Stimulated activated CD8-positive, alpha-beta memory T cell treated with anti-CD3 and anti-CD28 coated beads, Interleukin-12 subunit alpha, Interleukin-12 subunit beta, amount 100 ng/mL, for 1 hour (primary cell): ENCODE results near the gene CA10.

Experiments
- DNase-seq: peaks from one replicate; pipeline ENCODE4 v3.0.0-alpha.2; 2020; ENCODE audit warnings: low read depth

Gene CA10

GRCh38 chr17:51869387-51869786, 289.1 kb downstream of the CA10 start:
- no peak for DNase-seq

GRCh38 chr17:51860954-51861561, 297.5 kb downstream of the CA10 start:
- no peak for DNase-seq

DNA sequence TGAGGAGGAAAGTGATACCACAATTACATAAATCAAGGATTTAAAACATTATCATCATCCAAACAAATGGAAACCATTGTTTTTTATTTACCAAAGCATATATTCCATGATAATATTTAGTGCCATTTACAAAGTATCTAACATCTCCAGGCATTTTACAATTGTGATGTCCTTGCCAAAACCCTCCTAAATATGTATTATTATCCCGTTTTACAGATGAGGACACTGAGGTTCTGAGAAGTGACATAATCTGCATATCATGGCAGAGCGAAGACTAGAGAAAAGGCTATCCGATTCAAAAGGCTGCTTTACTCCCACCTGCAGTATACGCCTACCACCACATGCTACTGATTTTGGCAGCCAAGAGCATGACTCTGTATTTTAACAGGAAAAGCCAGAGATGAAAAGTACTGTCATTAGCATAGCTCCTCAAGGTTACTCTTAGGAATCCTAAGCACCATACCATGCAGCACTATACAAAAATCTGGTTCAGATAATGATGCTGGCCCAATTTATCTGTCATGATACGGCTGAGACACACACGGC, 301.4 kb downstream of the CA10 start:
- no peak for DNase-seq

- no peak for DNase-seq
Measured at GRCh38 chr17:51855806-51856205, 302.7 kb downstream of the CA10 start.

DNA sequence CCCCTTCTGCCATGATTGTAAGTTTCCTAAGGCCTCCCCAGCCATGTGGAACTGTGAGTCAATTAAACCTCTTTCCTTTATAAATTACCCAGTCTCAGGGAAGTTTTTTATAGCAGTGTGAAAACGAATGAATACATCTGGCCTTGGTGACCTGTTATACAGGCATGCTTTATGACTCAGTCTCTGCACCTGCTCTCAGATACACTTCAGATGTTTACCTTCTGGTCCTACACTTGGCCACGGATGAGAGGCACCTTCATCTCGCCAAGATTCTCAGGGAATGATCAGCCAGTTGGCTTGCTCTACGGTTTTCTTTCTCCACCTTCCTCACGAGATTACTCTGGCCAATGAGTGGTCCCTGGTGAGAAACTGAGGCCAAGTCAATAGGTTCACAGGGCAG, 304.7 kb downstream of the CA10 start:
- DNase-seq: no peak

GRCh38 chr17:51852603-51853002, 305.9 kb downstream of the CA10 start:
- DNase-seq: no peak

DNA sequence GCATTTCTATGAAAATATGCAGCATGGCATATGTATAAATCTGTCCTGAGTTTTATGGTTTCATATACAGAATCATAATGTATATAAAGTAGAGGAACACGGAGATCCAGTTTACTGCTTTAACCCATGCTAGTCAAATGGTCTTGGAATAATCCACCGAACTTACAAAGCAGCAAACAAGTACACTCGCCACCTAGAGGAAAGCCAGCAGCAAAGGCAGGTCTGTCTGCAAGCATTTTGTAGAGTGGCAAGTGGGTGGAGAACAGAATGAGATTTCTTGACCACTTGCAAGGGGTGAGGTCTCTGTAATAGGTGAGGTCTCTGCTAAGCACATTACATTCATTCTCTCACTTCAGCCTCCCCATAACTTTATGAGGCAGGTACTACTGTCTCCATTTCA, 308.3 kb downstream of the CA10 start:
- DNase-seq: no peak

DNA sequence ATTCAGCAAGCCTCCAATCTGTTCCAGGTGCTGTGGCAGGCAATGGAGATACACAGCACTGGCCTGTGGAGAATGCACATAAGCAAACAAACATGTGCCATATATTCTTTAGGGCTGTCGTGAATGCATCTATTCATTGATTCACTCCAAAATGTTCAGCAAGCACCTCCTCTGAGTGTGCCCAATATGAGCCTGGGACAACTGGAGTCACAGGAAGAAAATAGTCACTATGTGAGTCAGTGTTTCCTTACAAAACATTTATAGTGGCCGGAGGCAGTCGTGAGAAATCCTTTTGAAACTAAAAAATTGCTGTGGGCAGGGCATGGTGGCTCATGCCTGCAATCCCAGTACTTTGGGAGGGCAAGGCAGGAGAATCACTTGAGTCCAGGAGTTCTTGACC, 310.1 kb downstream of the CA10 start:
- DNase-seq: no peak

DNA sequence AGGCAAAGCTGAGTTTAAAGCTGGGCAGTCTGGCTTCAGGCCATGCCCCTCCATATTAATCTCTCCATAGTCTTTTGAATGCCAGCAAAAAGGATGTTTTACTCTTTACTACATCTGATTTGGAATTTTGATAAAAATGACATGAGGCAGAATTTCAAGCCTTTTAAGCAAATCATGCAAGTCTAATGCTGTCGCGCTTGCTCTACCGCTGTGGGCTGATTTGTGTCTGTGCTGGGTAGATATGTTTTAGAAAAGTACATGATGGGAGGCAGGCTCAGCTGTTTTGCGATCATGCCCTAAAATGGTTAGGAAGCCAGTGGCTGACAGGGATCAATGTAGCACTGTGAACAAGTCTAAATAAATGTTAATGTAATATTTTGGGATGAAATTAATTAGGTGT, 311.9 kb downstream of the CA10 start:
- DNase-seq: no peak

- DNase-seq: no peak
Measured at GRCh38 chr17:51845776-51846175, 312.7 kb downstream of the CA10 start.

DNA sequence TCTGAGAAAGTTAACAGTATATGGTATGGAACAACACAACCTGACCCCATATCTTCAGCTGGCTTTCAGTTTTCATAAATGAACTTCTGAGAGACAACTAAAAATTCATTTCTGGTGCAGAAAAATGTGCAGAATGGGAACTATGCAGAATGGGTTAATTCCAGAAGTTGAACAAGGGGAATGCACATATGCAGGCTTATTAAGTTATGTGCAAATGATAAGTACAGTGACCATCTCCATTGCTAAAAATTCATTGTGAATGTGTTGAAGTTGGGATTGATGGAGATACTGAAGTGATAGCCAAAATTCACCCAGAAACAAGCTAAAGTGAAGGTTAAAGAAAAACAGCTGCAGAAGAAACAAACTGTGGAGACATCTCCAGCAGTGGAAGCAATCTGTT, 315.8 kb downstream of the CA10 start:
- DNase-seq: no peak

- DNase-seq: no peak
Measured at GRCh38 chr17:51841669-51842068, 316.8 kb downstream of the CA10 start.

GRCh38 chr17:51840688-51841087, 317.8 kb downstream of the CA10 start:
- DNase-seq: no peak

- DNase-seq: no peak
Measured at GRCh38 chr17:51833620-51834019, 324.9 kb downstream of the CA10 start.

GRCh38 chr17:51833045-51833444, 325.5 kb downstream of the CA10 start:
- no peak for DNase-seq

DNA sequence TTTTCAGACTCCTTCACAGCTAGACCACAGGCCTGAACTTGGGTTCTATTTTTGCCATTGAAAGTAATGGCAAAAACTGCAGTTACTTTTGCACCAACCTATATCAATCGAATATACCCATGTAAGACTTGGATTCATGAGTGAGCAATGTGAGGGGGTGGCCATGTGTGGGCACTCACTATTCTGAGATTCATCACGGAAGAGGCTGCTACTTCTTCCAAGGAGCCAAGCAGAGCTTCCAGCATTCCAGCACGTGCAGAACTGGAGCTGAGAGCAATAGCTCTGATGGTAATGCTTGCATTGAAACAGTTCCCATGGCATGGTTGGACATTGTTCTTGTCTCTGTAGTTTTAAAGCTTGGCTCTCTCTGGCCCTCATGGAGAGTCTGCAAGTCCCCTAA, 327.6 kb downstream of the CA10 start:
- DNase-seq: no peak

- DNase-seq: no peak
Measured at GRCh38 chr17:51830451-51830850, 328.1 kb downstream of the CA10 start.

- no peak for DNase-seq
Measured at GRCh38 chr17:51828901-51829300, 329.6 kb downstream of the CA10 start.

DNA sequence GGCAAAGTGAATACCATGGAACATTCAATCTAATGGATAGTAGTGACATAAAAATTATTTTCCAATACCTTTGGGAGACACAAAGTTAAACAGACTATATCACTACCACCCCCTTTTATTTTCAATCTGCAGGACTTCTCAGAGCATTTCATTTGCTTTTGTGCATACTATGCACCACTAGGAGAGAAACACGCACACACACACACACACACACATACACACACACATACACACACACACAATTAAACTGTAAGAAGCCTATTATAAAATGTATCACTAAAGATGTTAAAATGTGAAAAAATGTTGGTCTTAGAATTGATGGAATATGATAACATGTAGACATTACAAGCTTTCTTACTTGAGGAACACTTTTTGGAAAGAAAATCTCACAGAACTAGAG, 331.4 kb downstream of the CA10 start:
- no peak for DNase-seq

- no peak for DNase-seq
Measured at GRCh38 chr17:51820766-51821165, 337.7 kb downstream of the CA10 start.

- DNase-seq: no peak
Measured at GRCh38 chr17:51820252-51820651, 338.3 kb downstream of the CA10 start.

DNA sequence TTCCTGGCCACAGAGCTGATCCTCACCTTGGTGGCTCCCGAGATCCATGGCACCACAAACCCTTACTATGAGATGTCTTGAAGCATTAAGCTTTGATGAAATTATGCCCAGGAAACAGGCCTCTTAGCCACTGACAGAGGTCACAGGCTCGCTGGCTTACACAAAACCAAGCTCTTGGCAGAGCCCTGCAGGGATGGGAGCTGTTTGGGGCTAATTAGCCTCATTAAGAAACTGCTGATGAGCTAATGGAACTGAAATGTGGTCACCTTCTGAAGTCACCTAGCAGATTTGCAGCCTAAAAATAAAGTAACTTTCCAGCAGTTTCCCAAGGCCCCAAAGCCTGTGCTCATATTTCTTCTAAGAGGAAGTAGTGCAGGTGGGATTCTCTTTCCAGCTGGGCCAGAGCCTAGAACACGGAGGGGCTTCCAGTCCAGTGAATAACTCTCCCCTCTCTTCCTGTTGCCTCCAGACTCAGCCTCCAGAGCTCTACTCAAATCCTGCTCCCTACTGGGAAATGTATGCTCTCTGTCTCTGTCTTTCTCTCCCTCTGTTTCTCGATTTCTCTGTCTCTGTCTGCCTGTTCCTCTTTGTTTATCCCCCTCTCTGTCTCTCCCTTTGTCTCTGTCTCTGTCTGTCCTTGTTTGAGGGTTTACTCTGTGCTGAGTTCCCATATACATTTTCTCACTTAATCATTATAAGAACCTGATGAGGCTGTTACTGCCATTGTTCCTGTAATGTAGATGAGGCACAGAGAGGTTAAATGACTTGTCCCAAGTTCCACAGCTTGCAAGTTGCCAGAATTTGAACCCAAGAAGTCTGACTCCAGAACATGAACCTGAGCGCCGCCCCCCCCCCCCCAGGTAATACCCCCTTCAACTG, 338.9 kb downstream of the CA10 start:
- no peak for DNase-seq

DNA sequence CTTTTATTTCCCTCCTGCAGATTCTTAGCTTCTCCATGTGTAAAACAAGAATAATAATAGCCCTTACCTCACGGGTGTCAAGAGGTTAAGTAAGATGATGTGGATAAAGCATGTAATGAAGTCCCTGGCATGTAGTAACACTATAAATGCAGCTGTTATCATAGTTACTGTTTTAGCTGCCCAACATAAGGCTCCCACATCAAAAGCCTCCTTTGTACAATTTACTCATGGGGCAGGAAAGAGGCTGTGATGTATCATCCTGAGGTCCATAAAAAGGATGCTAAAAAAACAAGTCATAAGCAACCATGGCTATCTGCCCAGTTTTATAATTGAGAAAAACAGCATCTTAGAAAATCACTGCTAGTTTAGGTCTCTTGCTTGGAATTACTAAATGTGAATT, 339.7 kb downstream of the CA10 start:
- no peak for DNase-seq

GRCh38 chr17:51817955-51818354, 340.6 kb downstream of the CA10 start:
- no peak for DNase-seq
